IPS-NIHi7 (cell line): ENCODE data around the gene PPP1R2B.

Experiments
- DNase-seq: peaks from one replicate; pipeline ENCODE4 v3.0.0; 2012; ENCODE audit warnings: mixed read lengths; ENCODE audit errors: extremely low spot score

Gene PPP1R2B

GRCh38 chr5:156879665-156880285 lies 29.7 kb downstream of the PPP1R2B start:
- no peak for DNase-seq

- DNase-seq = no peak
Observed at GRCh38 chr5:156883316-156883875, 33.3 kb downstream of the PPP1R2B start.

GRCh38 chr5:156888520-156888919 lies 38.4 kb downstream of the PPP1R2B start:
- no peak for DNase-seq

GRCh38 chr5:156892223-156892622 lies 42.1 kb downstream of the PPP1R2B start:
- peak; percentile 42 for DNase-seq

- no peak for DNase-seq
Observed at GRCh38 chr5:156892864-156893263, 42.8 kb downstream of the PPP1R2B start.

GRCh38 chr5:156893517-156893916 lies 43.4 kb downstream of the PPP1R2B start:
- no peak for DNase-seq

- peak; percentile 27 for DNase-seq
Observed at GRCh38 chr5:156896546-156896945, 46.5 kb downstream of the PPP1R2B start.
